ENCODE measurements around the gene ZNF534.

DNA sequence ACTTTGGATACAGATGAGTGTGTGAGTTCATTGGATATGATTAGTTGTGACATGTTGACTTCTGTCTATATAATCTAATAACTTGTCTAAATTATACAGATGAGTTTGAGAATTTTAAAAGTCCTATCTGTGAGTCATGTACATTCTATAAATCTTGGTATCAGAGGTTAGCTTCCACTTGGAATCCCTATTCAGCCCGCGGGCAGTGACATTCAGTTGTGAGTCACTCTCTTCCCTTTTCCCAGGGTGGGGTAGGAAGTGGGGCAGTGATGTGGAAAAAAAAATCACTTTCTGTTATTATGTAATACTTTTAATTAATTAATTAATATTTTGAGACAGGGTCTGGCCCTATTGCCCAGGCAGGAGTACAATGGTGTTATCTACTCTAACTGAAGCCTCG, 65.6 kb downstream of the ZNF534 start:
- TF ChIP-seq CTCF (conservative IDR thresholded peaks at IDR 0.05), result no peak
- TF ChIP-seq ZFX (IDR thresholded peaks at IDR 0.05), result no peak
